ENCODE data around the gene KLC1. TPM values are rescaled to one million over a fixed set of nuclear protein-coding genes. Genes with fewer than 3 reads are reported as not detected.

Gene KLC1
- total and polyA plus RNA-seq, 10 of the 15 experiments (the other 5 are each of a cell fraction or from before 2014, with no cell fraction given) = 5.5 to 137 (median 76.1) TPM

- H4K20me1 ChIP-seq (ENCODE audit: control insufficient read depth, insufficient read depth) = no peaks in the 10 kb centered on the region
- H3K9ac ChIP-seq (ENCODE audit: control insufficient read depth, insufficient read depth, low read length) = no peak overlapping the region
- no peak overlapping the region for H2AFZ ChIP-seq (ENCODE audit: control insufficient read depth, low read depth, low read length)
- H3K4me2 ChIP-seq (ENCODE audit: control insufficient read depth, insufficient read depth) = no peak overlapping the region
- no peak overlapping the region for H3K4me3 ChIP-seq
- no peaks in the 10 kb centered on the region for H3K4me1 ChIP-seq (ENCODE audit: control insufficient read depth, insufficient read depth, low read length)
- in situ Hi-C loops (cut with MboI) (no loop called here), intact Hi-C loops (cut with micrococcal nuclease; ENCODE audit: unreplicated experiment) (no loop called here)
- POLR2A ChIA-PET = interaction anchor here (0.7 kb wide), 1 partner anchor 38 kb away, joined by 3 read pairs; the partner anchor contains the start of genes XRCC3 and ZFYVE21
- no peaks in the 10 kb centered on the region for H3K27me3 ChIP-seq (replicated peaks in 1 of 2; ENCODE audit: control insufficient read depth in 2 of 2, insufficient read depth in 2 of 2, low read length in 1 of 2)
- FAIRE-seq (no peak), ATAC-seq (no peak), DNase-seq (ENCODE audit: low read depth, low spot score) (no peak)
- H3K27ac ChIP-seq (ENCODE audit: control insufficient read depth, insufficient read depth) = no peak overlapping the region
- H3K36me3 ChIP-seq (ENCODE audit: control insufficient read depth in 2 of 2, insufficient read depth in 2 of 2, low read length in 1 of 2) = peaks cover 26 to 32% of the 10 kb centered on the region in 2 experiments
- H3K79me2 ChIP-seq (ENCODE audit: control insufficient read depth, insufficient read depth, low read length) = no peaks in the 10 kb centered on the region
- no TSS peak for BruUV-seq (replicated peaks)
- SMC1A ChIA-PET (ENCODE audit: uncharacterized antibody, unreplicated experiment) = interaction anchor here (1.1 to 1.6 kb wide), 2 partner anchors 8 to 13 kb away, joined by 3 to 5 read pairs; no protein-coding TSS in a partner anchor
- 91% methylated on average over 16 of the region's 16 CpGs for WGBS (ENCODE audit: insufficient coverage, insufficient replicate concordance, low lambda C conversion rate, missing lambda C conversion rate)
- RAD21 ChIA-PET (ENCODE audit: unreplicated experiment) = interaction anchor here (1.1 kb wide), 1 partner anchor 13 kb away, joined by 3 read pairs; no protein-coding TSS in a partner anchor
- no peaks in the 10 kb centered on the region for H3K9me3 ChIP-seq (replicated peaks; ENCODE audit: control insufficient read depth, insufficient read depth, low read length)
- CTCF ChIA-PET = interaction anchor here (1.0 kb wide), 2 partner anchors 8 to 64 kb away, joined by 3 to 4 read pairs; no protein-coding TSS in a partner anchor
- no peak for TF ChIP-seq ZNF217 (IDR thresholded peaks at IDR 0.05)
- TF ChIP-seq DPF2 (IDR thresholded peaks at IDR 0.05) = no peak
- no peak for TF ChIP-seq ZNF24 (IDR thresholded peaks at IDR 0.05)
- no peak for TF ChIP-seq CREB1 (IDR thresholded peaks at IDR 0.05; ENCODE audit: low read depth)
- no peak for TF ChIP-seq ZZZ3 (IDR thresholded peaks at IDR 0.05; ENCODE audit: control insufficient read depth, insufficient read length, low read depth)
- TF ChIP-seq BHLHE40 (IDR thresholded peaks at IDR 0.05; ENCODE audit: borderline replicate concordance in 1 of 2, low read depth in 2 of 2, low read length in 1 of 2) = no peak
- TF ChIP-seq REST (IDR thresholded peaks at IDR 0.05; ENCODE audit: low read depth, low read length) = no peak
- TF ChIP-seq MEF2A (IDR thresholded peaks at IDR 0.05; ENCODE audit: insufficient read depth, low read depth, low read length) = no peak
- no peak for TF ChIP-seq CHD2 (IDR thresholded peaks at IDR 0.05; ENCODE audit: borderline replicate concordance, low read depth, low read length)
- TF ChIP-seq CHD4 (IDR thresholded peaks at IDR 0.05) = no peak
- no peak for TF ChIP-seq ZBTB11 (CRISPR knock-in tag; IDR thresholded peaks at IDR 0.05)
- no peak for TF ChIP-seq HDGF (IDR thresholded peaks at IDR 0.05)
- no peak for TF ChIP-seq POU2F2 (IDR thresholded peaks at IDR 0.05; ENCODE audit: borderline replicate concordance, low read depth, low read length)
- TF ChIP-seq SRF (IDR thresholded peaks at IDR 0.05; ENCODE audit: low read depth in 2 of 2, low read length in 2 of 2) = no peak
- TF ChIP-seq IKZF2 (IDR thresholded peaks at IDR 0.05) = no peak
Measured at GRCh38 chr14:103676881-103677675, 48.1 kb downstream of the KLC1 start.

Measured in GM12878 (cell line).